Loucy (cell line): ENCODE results near the gene HSPA2.

Source experiments
- EZH2phosphoT487 ChIP-seq: fragments of 200-600 bp; IDR thresholded peaks from 2 replicates; pipeline ENCODE4 v1.6.1; 2018; ENCODE audit warnings: antibody characterized with exemption, mild to moderate bottlenecking, moderate library complexity, borderline replicate concordance
- TF ChIP-seq, protein P1 (sequence below): fragments of 200-600 bp; sonication (generic); conservative IDR thresholded peaks from 2 replicates; pipeline ENCODE4 v1.5.1; 2014; ENCODE audit warnings: mild to moderate bottlenecking, antibody characterized with exemption, low read length

DNA sequence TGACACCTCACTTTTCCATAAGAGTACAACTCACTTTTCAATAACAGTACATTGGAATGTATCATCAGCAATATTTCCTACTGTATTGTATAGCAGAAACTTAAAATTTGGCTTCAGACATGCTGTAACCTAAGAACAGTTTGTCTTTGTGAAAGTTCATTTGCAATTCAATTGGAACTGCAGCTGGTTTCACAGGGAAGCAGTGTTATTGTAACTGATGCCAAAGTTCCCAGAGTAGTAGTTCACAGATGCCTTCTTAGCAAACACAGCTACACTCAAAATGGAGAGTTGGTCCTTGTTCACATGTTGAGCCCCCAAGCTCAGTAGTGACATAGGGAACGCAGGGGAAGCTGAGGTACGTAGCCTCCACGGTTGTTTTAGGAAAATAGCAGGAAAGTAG lies 32.6 kb downstream of the HSPA2 start:
- TF ChIP-seq, protein P1, sequence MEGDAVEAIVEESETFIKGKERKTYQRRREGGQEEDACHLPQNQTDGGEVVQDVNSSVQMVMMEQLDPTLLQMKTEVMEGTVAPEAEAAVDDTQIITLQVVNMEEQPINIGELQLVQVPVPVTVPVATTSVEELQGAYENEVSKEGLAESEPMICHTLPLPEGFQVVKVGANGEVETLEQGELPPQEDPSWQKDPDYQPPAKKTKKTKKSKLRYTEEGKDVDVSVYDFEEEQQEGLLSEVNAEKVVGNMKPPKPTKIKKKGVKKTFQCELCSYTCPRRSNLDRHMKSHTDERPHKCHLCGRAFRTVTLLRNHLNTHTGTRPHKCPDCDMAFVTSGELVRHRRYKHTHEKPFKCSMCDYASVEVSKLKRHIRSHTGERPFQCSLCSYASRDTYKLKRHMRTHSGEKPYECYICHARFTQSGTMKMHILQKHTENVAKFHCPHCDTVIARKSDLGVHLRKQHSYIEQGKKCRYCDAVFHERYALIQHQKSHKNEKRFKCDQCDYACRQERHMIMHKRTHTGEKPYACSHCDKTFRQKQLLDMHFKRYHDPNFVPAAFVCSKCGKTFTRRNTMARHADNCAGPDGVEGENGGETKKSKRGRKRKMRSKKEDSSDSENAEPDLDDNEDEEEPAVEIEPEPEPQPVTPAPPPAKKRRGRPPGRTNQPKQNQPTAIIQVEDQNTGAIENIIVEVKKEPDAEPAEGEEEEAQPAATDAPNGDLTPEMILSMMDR = no peak
- no peak for TF ChIP-seq EZH2phosphoT487
